NCI-H345 (cell line): Measurements from ENCODE around the gene DHX8.
A peak's percentile ranks its signal among the peaks of the same experiment; 100 is the strongest.
"Not testable (repeated sequence)": the region's sequence is repeated elsewhere in the genome, so short reads cannot be mapped to it uniquely, and the experiment has no call there.

Experiments used
- DNase-seq: peaks from one replicate; lab custom pipeline; 2025; lab: John Stamatoyannopoulos, UW

DHX8 gene

GRCh38 chr17:43483674-43484551, at the start of gene DHX8:
Gene DHX8, plus strand, starts transcription at chr17:43483975. Its CDS starts 63 bp downstream, at chr17:43484038.
- peak; percentile 99 for DNase-seq

- no peak for DNase-seq
Measured at GRCh38 chr17:43434902-43435319, 48.9 kb upstream of the DHX8 start.

GRCh38 chr17:43437756-43438155, 46.0 kb upstream of the DHX8 start:
- no peak for DNase-seq

GRCh38 chr17:43438626-43439025, 45.1 kb upstream of the DHX8 start:
- DNase-seq, result no peak

- no peak for DNase-seq
Measured at GRCh38 chr17:43439041-43439440, 44.7 kb upstream of the DHX8 start.

- DNase-seq, result no peak
Measured at GRCh38 chr17:43442711-43443110, 41.1 kb upstream of the DHX8 start.

- DNase-seq, result no peak
Measured at GRCh38 chr17:43443381-43443780, 40.4 kb upstream of the DHX8 start.

GRCh38 chr17:43444223-43445008, 39.4 kb upstream of the DHX8 start:
- no peak for DNase-seq

GRCh38 chr17:43445009-43445589, 38.7 kb upstream of the DHX8 start:
- DNase-seq, result no peak

GRCh38 chr17:43446773-43447172, 37.0 kb upstream of the DHX8 start:
- no peak for DNase-seq

- no peak for DNase-seq
Measured at GRCh38 chr17:43448720-43449469, 34.9 kb upstream of the DHX8 start.

GRCh38 chr17:43449470-43450248, 34.1 kb upstream of the DHX8 start:
- no peak for DNase-seq

- not testable (repeated sequence) for DNase-seq
Measured at GRCh38 chr17:43450791-43451190, 33.0 kb upstream of the DHX8 start.

GRCh38 chr17:43451741-43452140, 32.0 kb upstream of the DHX8 start:
- DNase-seq, result not testable (repeated sequence)

- DNase-seq, result no peak
Measured at GRCh38 chr17:43453331-43453812, 30.4 kb upstream of the DHX8 start.

GRCh38 chr17:43454868-43455267, 28.9 kb upstream of the DHX8 start:
- DNase-seq, result no peak

- DNase-seq, result no peak
Measured at GRCh38 chr17:43456029-43456428, 27.7 kb upstream of the DHX8 start.

GRCh38 chr17:43456661-43457361, 27.0 kb upstream of the DHX8 start:
- DNase-seq, result no peak

GRCh38 chr17:43457362-43457692, 26.4 kb upstream of the DHX8 start:
- DNase-seq, result no peak

GRCh38 chr17:43459878-43460277, 23.9 kb upstream of the DHX8 start:
- DNase-seq, result not testable (repeated sequence)
